Mucosa of descending colon (tissue), 3 donors: ENCODE data around the gene CNIH3. TPM values are rescaled to one million over a fixed set of nuclear protein-coding genes. Genes with fewer than 3 reads are reported as not detected.

ENCODE experiments used
- ATAC-seq: fragments of 200-7000 bp; cut with Tn5 transposase; one replicate; pipeline ENCODE4 v1.9.1; 2020; ENCODE audit warnings: mild to moderate bottlenecking, moderate library complexity
- DNase-seq, 3 donors: peaks; one replicate each; pipeline ENCODE4 v3.0.0-alpha.2; 2020
- H3K36me3 ChIP-seq: fragments of 200-600 bp; one replicate; pipeline ENCODE4 v1.8.0; 2021; ENCODE audit warnings: low read depth, mild to moderate bottlenecking
- H3K4me1 ChIP-seq: fragments of 200-600 bp; one replicate; pipeline ENCODE4 v1.8.0; 2021; ENCODE audit warnings: low read depth, mild to moderate bottlenecking
- H3K4me3 ChIP-seq: fragments of 200-600 bp; one replicate; pipeline ENCODE4 v1.8.0; 2021; ENCODE audit warnings: mild to moderate bottlenecking
- H3K9me3 ChIP-seq: fragments of 200-600 bp; one replicate; pipeline ENCODE4 v1.8.0; 2021; ENCODE audit warnings: mild to moderate bottlenecking
- CTCF ChIP-seq: fragments of 200-600 bp; IDR thresholded peaks from one replicate; pipeline ENCODE4 v1.8.0; 2022; ENCODE audit warnings: antibody characterized with exemption, mild to moderate bottlenecking
- intact Hi-C, 2 donors: fragments of 100-400 bp; cut with DNase I in 1 of 2; cut with micrococcal nuclease in 1 of 2; formaldehyde crosslinking; loops; one replicate each; pipeline versions ENCODE4 v1.11.0 to v1.11.1; 2022; cut with DNase I, micrococcal nuclease
- total RNA-seq, 3 donors: library from RNA; stranded (reverse); fragmentation: NEBNext Ultra II Directional in 2 of 3; extraction: Animal tissue kit (Norgen Biotek cat#: 25700) in 2 of 3; gene quantifications; one replicate each; pipeline versions ENCODE4 v1.2.1 to v1.2.4, GENCODE V29; 2021 to 2023
- donor health status: DM: no; HTN: no; CAD: no; lungs with moderate emphysema.
- donor health status: DM: no; HTN: no; CAD: no.
- donor health status: DM: no; HTN: yes; CAD: no.

The CNIH3 gene
- total RNA-seq, 3 donors from 2014 or later: 1.0 to 2.5 (median 1.1) TPM

- TF ChIP-seq CTCF: no peak
- DNase-seq: no peak
- intact Hi-C loops: no loop called here
- no peaks in the 10 kb centered on the region for H3K36me3 ChIP-seq
- H3K4me3 ChIP-seq: no peak overlapping the region
- no peak for ATAC-seq
- H3K9me3 ChIP-seq: peaks cover 9% of the 10 kb centered on the region
- H3K4me1 ChIP-seq: no peaks in the 10 kb centered on the region
Observed at GRCh38 chr1:224762046-224762445, 145.9 kb downstream of the CNIH3 start.

GRCh38 chr1:224762701-224763100 lies 146.6 kb downstream of the CNIH3 start:
- ATAC-seq (no peak), DNase-seq (no peak)
- intact Hi-C loops: no loop called here
- H3K4me3 ChIP-seq: no peak overlapping the region
- H3K36me3 ChIP-seq: no peaks in the 10 kb centered on the region
- H3K9me3 ChIP-seq: peaks cover 9% of the 10 kb centered on the region
- no peaks in the 10 kb centered on the region for H3K4me1 ChIP-seq
- no peak for TF ChIP-seq CTCF

DNA sequence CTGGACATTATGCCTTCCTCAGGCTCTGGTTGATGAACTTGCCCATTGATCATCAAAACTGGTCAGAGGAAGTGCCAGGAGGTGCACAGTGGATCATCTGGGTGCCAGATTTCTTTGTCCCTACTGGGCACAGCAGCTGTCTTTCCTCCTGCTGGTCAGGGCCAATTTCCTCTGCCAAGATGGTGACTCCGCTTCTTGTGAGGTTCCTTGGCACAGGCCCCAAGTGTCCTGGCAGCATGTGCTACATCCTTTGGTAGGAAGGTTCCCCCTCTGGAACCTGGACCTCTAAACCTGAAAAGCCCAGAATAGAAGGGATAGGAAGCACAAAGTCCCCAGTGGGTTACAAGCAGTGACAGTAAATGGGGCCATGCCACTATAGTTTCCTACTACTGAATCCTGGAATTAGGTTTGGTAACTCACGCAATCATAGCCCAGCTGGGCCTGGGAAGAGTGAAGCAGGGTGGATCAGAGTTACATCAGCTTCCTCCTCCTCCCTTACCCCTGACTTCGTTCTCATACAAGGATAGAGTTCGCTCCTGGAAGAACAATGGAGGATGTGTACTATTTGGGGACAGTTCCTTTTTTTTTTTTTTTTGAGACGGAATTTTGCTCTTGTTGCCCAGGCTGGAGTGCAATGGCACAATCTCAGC lies 147.1 kb downstream of the CNIH3 start:
- H3K4me1 ChIP-seq: no peaks in the 10 kb centered on the region
- intact Hi-C loops: no loop called here

GRCh38 chr1:224766266-224766665 lies 150.1 kb downstream of the CNIH3 start:
- DNase-seq: no peak
- no peak for TF ChIP-seq CTCF
- no peaks in the 10 kb centered on the region for H3K4me1 ChIP-seq
- intact Hi-C loops: no loop called here
- ATAC-seq: no peak
- no peaks in the 10 kb centered on the region for H3K9me3 ChIP-seq
- no peaks in the 10 kb centered on the region for H3K36me3 ChIP-seq
- no peak overlapping the region for H3K4me3 ChIP-seq

More for the DNA sequence above, 147.1 kb downstream of the CNIH3 start:
- no peak for TF ChIP-seq CTCF
- H3K4me3 ChIP-seq: no peak overlapping the region
- no peaks in the 10 kb centered on the region for H3K36me3 ChIP-seq
- peaks cover 9% of the 10 kb centered on the region for H3K9me3 ChIP-seq
- DNase-seq: no peak
- ATAC-seq: no peak

- no peak for DNase-seq
- H3K9me3 ChIP-seq: no peaks in the 10 kb centered on the region
- intact Hi-C loops: no loop called here
- no peaks in the 10 kb centered on the region for H3K4me1 ChIP-seq
- no peak for TF ChIP-seq CTCF
- ATAC-seq: no peak
- no peaks in the 10 kb centered on the region for H3K36me3 ChIP-seq
- H3K4me3 ChIP-seq: no peak overlapping the region
Observed at GRCh38 chr1:224767031-224767430, 150.9 kb downstream of the CNIH3 start.

DNA sequence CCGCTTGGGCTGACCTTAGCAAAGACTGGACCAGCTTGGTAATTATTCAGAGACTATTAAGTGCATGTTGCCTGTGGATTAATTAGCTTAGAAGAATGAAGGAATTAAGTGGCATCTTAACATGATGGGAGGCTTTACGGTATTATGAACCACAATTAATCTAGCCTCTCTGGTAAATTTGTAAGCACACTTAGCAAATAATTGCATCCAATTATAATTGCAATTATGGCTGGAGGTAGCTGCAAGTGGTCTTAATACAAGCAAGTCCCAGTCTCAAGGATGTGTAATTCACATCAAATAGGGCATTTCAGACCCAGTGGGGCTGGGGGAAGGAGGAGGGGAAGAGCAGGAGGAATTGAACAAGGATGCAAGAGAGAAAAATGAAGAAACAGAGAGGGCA lies 151.6 kb downstream of the CNIH3 start:
- TF ChIP-seq CTCF: no peak

More for the DNA sequence above, 151.6 kb downstream of the CNIH3 start:
- intact Hi-C loops: no loop called here
- no peak overlapping the region for H3K4me3 ChIP-seq
- ATAC-seq (no peak), DNase-seq (no peak)
- no peaks in the 10 kb centered on the region for H3K36me3 ChIP-seq
- no peaks in the 10 kb centered on the region for H3K4me1 ChIP-seq
- no peaks in the 10 kb centered on the region for H3K9me3 ChIP-seq
